ENCODE measurements around the gene CD200.

Gene CD200

DNA sequence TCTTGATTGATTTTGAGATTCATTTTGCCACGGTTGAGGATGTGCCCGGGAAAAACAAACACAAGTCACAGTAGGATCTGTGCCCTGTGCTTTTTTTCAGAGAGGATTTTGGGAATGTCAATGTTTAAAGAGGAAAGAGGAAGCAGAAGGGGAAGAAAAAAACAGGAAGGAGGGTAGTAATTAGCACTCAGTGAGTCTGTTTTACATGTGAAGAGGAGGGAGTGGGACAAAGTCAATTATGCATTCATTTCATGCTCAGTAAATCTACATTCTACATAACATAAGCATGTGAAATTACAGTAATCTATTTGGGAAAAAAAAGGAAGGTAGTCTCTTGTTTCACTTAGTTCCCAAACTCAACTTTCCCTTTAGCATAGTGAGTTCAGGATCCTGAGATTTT is 18.3 kb upstream of the CD200 start:
- ChIA-PET CTCF (interaction anchor here (1.4 to 2.1 kb wide), 3 partner anchors 10 to 203 kb away, joined by 3 to 22 read pairs (median 4); no protein-coding TSS in a partner anchor), POLR2A (no interaction called here)
- TF ChIP-seq CTCF (IDR thresholded peaks at IDR 0.05; ENCODE audit: control extremely low read depth, extremely low read depth, low read depth, missing control alignments): no peak
- no peak for DNase-seq (ENCODE audit: extremely low spot score)

GRCh38 chr3:112315791-112316190 is 17.2 kb upstream of the CD200 start:
- ChIA-PET CTCF (interaction anchor here (1.0 to 1.4 kb wide), 5 partner anchors 9 to 204 kb away, joined by 3 to 5 read pairs (median 3); partner anchors contain the start of genes CD200 and SLC9C1), POLR2A (no interaction called here)
- DNase-seq (ENCODE audit: extremely low spot score): no peak
- no peak for TF ChIP-seq CTCF (IDR thresholded peaks at IDR 0.05; ENCODE audit: control extremely low read depth, extremely low read depth, low read depth, missing control alignments)

DNA sequence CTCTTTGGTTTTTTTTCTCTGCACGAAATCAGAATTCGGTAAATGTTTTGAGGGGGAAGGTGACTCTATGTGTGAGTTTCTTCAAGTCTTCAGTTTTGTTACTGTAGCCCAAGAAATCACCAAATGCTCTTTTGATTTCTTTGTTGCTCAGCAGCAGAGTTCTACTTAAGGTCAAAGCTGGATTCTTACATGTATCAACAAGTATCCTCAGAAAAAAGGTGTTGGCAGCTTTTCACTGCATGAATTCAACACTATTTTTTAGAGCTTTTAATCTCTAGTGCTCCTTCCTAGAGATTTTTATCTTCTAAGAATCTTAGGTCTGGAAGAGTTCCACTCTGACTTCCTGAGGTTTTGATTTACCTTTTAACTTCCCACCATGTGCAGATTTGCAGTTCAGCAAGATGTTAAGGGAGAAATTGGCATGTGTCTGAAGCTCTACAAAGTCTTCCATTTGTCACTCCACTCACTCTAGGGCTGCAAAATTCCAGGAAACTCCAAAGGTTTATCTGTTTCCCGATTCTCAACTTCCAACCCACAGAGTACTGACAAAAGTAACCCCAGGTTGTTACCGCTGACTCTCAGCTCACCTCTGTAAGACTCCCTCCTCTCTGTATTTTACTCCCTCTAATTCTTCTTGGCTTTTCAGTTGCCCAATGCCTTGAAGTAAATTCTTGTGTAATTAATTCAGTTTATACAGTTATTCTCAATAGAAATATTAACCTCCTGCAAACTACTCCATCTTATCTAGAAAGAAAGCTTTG is 13.3 kb upstream of the CD200 start:
- ChIA-PET POLR2A (no interaction called here), CTCF (interaction anchor here (1.3 to 3.1 kb wide), 6 partner anchors 15 to 213 kb away, joined by 3 to 15 read pairs (median 7); partner anchors contain the start of gene SLC9C1)
- no peak for TF ChIP-seq CTCF (IDR thresholded peaks at IDR 0.05; ENCODE audit: control extremely low read depth, extremely low read depth, low read depth, missing control alignments)
- DNase-seq (ENCODE audit: extremely low spot score): no peak

DNA sequence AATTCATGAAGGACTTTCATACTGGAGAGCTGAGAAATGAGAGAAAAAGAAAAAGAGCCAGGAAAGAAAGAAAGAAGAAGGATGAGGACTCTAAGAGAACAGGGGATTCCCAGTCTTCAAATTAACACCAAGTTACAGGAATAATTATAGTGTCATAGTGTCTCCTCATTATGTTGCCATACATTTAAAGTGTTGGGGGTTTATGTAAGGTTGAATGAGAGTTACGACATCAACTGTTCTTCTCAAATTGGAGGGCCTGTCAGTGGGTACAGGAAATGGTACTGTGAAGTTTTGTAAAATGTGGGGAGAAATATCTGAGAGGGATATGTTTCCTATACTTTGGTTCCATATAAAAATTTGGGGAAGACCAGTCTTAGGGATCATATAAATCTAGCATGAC is 12.3 kb upstream of the CD200 start:
- no peak for DNase-seq (ENCODE audit: extremely low spot score)
- ChIA-PET POLR2A (no interaction called here), CTCF (interaction anchor here (0.6 to 3.1 kb wide), 7 partner anchors 13 to 214 kb away, joined by 3 to 16 read pairs (median 3); partner anchors contain the start of gene CD200)
- TF ChIP-seq CTCF (IDR thresholded peaks at IDR 0.05; ENCODE audit: control extremely low read depth, extremely low read depth, low read depth, missing control alignments): no peak

DNA sequence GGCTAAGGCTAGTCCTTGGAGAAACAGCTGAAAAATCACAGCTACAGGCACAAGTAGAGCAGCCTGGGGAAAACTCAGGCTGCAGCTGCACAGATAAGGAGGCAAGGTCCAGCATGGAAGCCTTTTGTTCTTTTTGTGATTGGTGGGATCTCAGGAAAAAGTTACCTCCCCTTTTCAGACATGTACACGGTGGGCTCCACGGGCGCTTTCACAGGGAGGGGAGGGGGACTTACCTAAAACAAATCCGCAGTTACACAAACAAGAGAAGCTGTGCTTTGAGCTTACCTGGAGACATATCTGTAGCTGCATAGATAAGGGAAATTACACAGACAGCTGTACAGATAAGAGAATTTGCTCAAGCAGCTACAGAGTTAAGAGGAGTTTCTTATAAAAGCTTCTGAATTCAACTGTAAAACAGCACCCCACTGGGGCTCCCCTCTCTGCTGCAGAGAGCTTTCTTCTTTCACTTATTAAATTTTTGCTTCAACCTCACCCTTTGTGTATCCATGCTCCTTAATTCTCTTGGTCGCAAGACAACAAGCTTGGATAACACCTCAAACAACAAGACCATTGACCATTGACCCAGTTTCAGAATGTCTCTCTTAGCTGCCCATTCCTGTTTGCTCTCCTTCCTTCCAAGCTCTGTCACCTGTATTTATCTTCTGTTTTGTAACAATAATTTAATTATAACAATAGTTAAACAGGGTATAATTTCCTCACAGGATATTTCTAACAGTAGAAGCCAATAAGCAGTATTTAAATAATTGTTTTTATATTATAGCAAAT is 10.9 kb upstream of the CD200 start:
- POLR2A ChIA-PET: no interaction called here
- no peak for DNase-seq (ENCODE audit: extremely low spot score)
- CTCF ChIA-PET: interaction anchor here (1.0 to 3.0 kb wide), 13 partner anchors 10 to 211 kb away, joined by 3 to 16 read pairs (median 5); partner anchors contain the start of genes CD200 and SLC9C1
- TF ChIP-seq CTCF (IDR thresholded peaks at IDR 0.05; ENCODE audit: control extremely low read depth, extremely low read depth, low read depth, missing control alignments): no peak

DNA sequence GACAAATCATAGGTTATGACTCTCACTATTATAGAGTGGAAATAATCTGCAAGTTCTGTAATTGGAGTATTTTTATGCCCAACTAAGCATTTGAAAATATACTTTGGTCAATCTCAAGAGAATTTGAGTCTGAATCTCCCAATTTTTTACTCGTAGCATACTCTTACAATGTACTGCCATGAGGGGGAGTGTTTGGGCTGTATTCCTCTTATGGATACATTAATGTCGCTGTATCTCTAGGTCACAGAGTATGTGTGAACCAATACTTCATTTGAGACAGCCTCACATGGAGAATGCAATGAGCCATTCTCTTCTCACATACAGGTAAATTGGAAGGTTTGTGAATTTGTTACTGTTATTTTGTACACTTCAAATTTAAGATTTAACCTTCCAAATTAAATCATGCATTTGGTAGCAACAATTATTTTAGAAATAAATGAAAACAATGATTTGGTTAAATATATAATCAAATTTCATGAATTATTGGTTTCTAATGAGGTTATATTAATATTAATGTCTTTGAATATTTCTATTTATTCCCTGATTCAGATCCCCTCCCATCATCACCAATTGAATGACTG is 5.5 kb upstream of the CD200 start:
- DNase-seq (ENCODE audit: extremely low spot score): peak; percentile 50
- ChIA-PET CTCF (interaction anchor here (1.0 to 1.8 kb wide), 5 partner anchors 37 to 216 kb away, joined by 3 to 5 read pairs (median 3); no protein-coding TSS in a partner anchor), POLR2A (no interaction called here)
- peak; percentile 66 for TF ChIP-seq CTCF (IDR thresholded peaks at IDR 0.05; ENCODE audit: control extremely low read depth, extremely low read depth, low read depth, missing control alignments)

All from GM10248 (cell line).